ENCODE results near the gene VRK1.

The VRK1 gene

GRCh38 chr14:96832351-96832750 lies 35.2 kb downstream of the VRK1 start:
- H3K9me3 ChIP-seq (ENCODE audit: insufficient read depth, low read length): peaks cover 9% of the 10 kb centered on the region; the same call in 1 of the 2 replicates
- H3K79me2 ChIP-seq (ENCODE audit: insufficient read depth, low read length): peaks cover 71% of the 10 kb centered on the region
- no peaks in the 10 kb centered on the region for H3K27me3 ChIP-seq (ENCODE audit: low read length)
- peaks cover 53% of the 10 kb centered on the region for H3K36me3 ChIP-seq (ENCODE audit: low read length)
- H3K9me2 ChIP-seq (replicated peaks; ENCODE audit: insufficient read depth, low read length): no peaks in the 10 kb centered on the region
- no peak overlapping the region for H3K4me2 ChIP-seq (ENCODE audit: low read depth, low read length, poor library complexity, severe bottlenecking)
- no peak overlapping the region for H3K4me3 ChIP-seq (ENCODE audit: insufficient read depth, low read length, poor library complexity, severe bottlenecking)
- H3K9ac ChIP-seq (ENCODE audit: low read length): no peak overlapping the region
- no peak overlapping the region for H3K27ac ChIP-seq (ENCODE audit: low read depth, low read length)
- no peak overlapping the region for H2AFZ ChIP-seq (ENCODE audit: low read depth, low read length, severe bottlenecking)
- no peaks in the 10 kb centered on the region; the same call in 1 of the 2 replicates for H4K20me1 ChIP-seq (ENCODE audit: low read depth, low read length)
- TF ChIP-seq CTCF (IDR thresholded peaks at IDR 0.05; ENCODE audit: insufficient read depth, low read length, poor library complexity, severe bottlenecking): no peak
- TF ChIP-seq EZH2phosphoT487 (conservative IDR thresholded peaks at IDR 0.05; ENCODE audit: low read length): no peak
- H3F3A ChIP-seq (ENCODE audit: insufficient read depth): no peaks in the 10 kb centered on the region

DNA sequence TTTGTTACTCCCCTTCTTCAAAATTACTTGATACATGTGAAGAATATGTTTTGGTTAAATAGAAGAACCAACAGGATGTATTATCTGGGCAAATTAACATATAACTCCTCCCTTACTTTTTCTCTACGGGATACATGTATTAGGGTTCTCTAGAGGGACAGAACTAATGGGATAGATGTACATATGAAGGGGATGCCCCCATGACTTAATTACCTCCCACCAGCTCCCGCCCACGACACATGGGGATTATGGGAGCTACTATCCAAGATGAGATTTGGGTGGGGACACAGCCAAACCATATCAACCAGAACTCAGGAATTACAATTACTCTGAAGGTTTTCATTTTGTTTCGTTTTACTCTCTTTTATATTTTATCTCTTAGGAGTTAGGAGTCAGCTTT lies 41.3 kb downstream of the VRK1 start:
- TF ChIP-seq EZH2phosphoT487 (conservative IDR thresholded peaks at IDR 0.05; ENCODE audit: low read length): no peak
- no peak for TF ChIP-seq CTCF (IDR thresholded peaks at IDR 0.05; ENCODE audit: insufficient read depth, low read length, poor library complexity, severe bottlenecking)
- H3K9me3 ChIP-seq (ENCODE audit: insufficient read depth, low read length): no peaks in the 10 kb centered on the region
- H3K9me2 ChIP-seq (replicated peaks; ENCODE audit: insufficient read depth, low read length): no peaks in the 10 kb centered on the region
- no peak overlapping the region for H3K4me2 ChIP-seq (ENCODE audit: low read depth, low read length, poor library complexity, severe bottlenecking)
- H4K20me1 ChIP-seq (ENCODE audit: low read depth, low read length): no peaks in the 10 kb centered on the region
- H3K9ac ChIP-seq (ENCODE audit: low read length): no peak overlapping the region
- no peaks in the 10 kb centered on the region for H3K27me3 ChIP-seq (ENCODE audit: low read length)
- peaks cover 59% of the 10 kb centered on the region for H3K36me3 ChIP-seq (ENCODE audit: low read length)
- no peak overlapping the region for H2AFZ ChIP-seq (ENCODE audit: low read depth, low read length, severe bottlenecking)
- H3K27ac ChIP-seq (ENCODE audit: low read depth, low read length): no peak overlapping the region
- no peaks in the 10 kb centered on the region for H3F3A ChIP-seq (ENCODE audit: insufficient read depth)
- H3K4me3 ChIP-seq (ENCODE audit: insufficient read depth, low read length, poor library complexity, severe bottlenecking): no peak overlapping the region
- peaks cover 47% of the 10 kb centered on the region for H3K79me2 ChIP-seq (ENCODE audit: insufficient read depth, low read length)

DNA sequence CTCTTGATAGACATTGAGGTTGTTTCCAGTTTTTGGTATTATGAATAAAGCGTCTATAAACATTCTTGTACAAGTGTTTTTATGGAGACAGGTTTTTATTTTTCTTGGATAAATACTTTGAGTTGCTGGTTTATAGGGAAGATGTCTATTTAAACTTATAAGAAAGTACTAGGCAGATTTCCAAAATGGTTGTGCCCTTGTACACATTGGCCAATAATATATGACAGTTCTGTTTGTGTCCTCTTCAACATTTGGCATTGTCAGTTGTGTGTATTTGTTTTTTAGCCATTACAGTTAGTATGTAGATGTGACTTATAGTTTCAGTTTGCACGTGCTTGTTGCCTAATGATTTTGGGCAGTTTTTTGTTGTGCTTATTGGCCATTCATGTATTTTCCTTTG lies 42.1 kb downstream of the VRK1 start:
- peaks cover 52% of the 10 kb centered on the region for H3K36me3 ChIP-seq (ENCODE audit: low read length)
- no peak overlapping the region for H3K9ac ChIP-seq (ENCODE audit: low read length)
- no peaks in the 10 kb centered on the region for H3K9me2 ChIP-seq (replicated peaks; ENCODE audit: insufficient read depth, low read length)
- no peak for TF ChIP-seq CTCF (IDR thresholded peaks at IDR 0.05; ENCODE audit: insufficient read depth, low read length, poor library complexity, severe bottlenecking)
- no peak for TF ChIP-seq EZH2phosphoT487 (conservative IDR thresholded peaks at IDR 0.05; ENCODE audit: low read length)
- H2AFZ ChIP-seq (ENCODE audit: low read depth, low read length, severe bottlenecking): no peak overlapping the region
- H3K9me3 ChIP-seq (ENCODE audit: insufficient read depth, low read length): no peaks in the 10 kb centered on the region
- no peak overlapping the region for H3K27ac ChIP-seq (ENCODE audit: low read depth, low read length)
- no peaks in the 10 kb centered on the region for H3F3A ChIP-seq (ENCODE audit: insufficient read depth)
- H4K20me1 ChIP-seq (ENCODE audit: low read depth, low read length): no peaks in the 10 kb centered on the region
- H3K79me2 ChIP-seq (ENCODE audit: insufficient read depth, low read length): peaks cover 47% of the 10 kb centered on the region
- no peaks in the 10 kb centered on the region for H3K27me3 ChIP-seq (ENCODE audit: low read length)
- no peak overlapping the region for H3K4me3 ChIP-seq (ENCODE audit: insufficient read depth, low read length, poor library complexity, severe bottlenecking)
- H3K4me2 ChIP-seq (ENCODE audit: low read depth, low read length, poor library complexity, severe bottlenecking): no peak overlapping the region
